Heart right ventricle (tissue), 16 donors: ENCODE measurements around the gene KCNJ16. TPM values are rescaled to one million over a fixed set of nuclear protein-coding genes. Genes with fewer than 3 reads are reported as not detected.

ENCODE experiments used
- ATAC-seq, 8 donors: fragments of 200-7000 bp; cut with Tn5 transposase; one replicate each; pipeline ENCODE4 v1.9.1; 2020; ENCODE audit warnings: mild to moderate bottlenecking in 8 of 8, moderate library complexity in 8 of 8, moderate number of reproducible peaks in 1 of 8
- DNase-seq, 2 donors: peaks; one replicate each; pipeline ENCODE4 v3.0.0-alpha.2; 2020
- H3K27ac ChIP-seq, 10 donors: fragments of 200-600 bp; sonication (generic) in 2 of 10; one replicate each; pipeline versions ENCODE4 v1.5.0 to v1.8.0; 2020 to 2022; ENCODE audit warnings: mild to moderate bottlenecking in 3 of 10
- H3K27me3 ChIP-seq, 7 donors: fragments of 200-600 bp; one replicate each; pipeline ENCODE4 v1.8.0; 2021 to 2022; ENCODE audit warnings: mild to moderate bottlenecking in 2 of 7
- H3K36me3 ChIP-seq, 9 donors: fragments of 200-600 bp; sonication (generic) in 1 of 9; one replicate each; pipeline versions ENCODE4 v1.5.0 to v1.8.0; 2020 to 2022; ENCODE audit warnings: mild to moderate bottlenecking in 2 of 9
- H3K4me1 ChIP-seq, 9 donors: fragments of 200-600 bp; sonication (generic) in 1 of 9; one replicate each; pipeline versions ENCODE4 v1.5.0 to v1.8.0; 2020 to 2022; ENCODE audit warnings: mild to moderate bottlenecking in 4 of 9
- H3K4me3 ChIP-seq, 10 donors: fragments of 200-600 bp; sonication (generic) in 2 of 10; one replicate each; pipeline versions ENCODE4 v1.5.0 to v1.8.0; 2020 to 2022; ENCODE audit warnings: mild to moderate bottlenecking in 7 of 10, moderate library complexity in 2 of 10
- H3K9me3 ChIP-seq, 11 donors: fragments of 200-600 bp in 10 of 11; sonication (generic) in 2 of 11; one replicate each; pipeline versions ENCODE4 v1.5.0 to v1.8.0; 2013 to 2022; ENCODE audit warnings: mild to moderate bottlenecking in 2 of 11, control low read depth in 1 of 11, moderate library complexity in 1 of 11
- CTCF ChIP-seq, 9 donors: fragments of 200-600 bp; sonication (generic) in 2 of 9; IDR thresholded peaks; one replicate each; pipeline versions ENCODE4 v1.5.0 to v1.8.0; 2021 to 2022; ENCODE audit warnings: antibody characterized with exemption in 9 of 9, mild to moderate bottlenecking in 5 of 9, moderate library complexity in 1 of 9
- WGBS, 2 donors: extraction: QIAGEN DNeasy Blood & Tissue Kit; methylation state at CpG; one replicate each; pipeline ENCODE4 v1.1.7; 2013; ENCODE audit warnings: inconsistent platforms in 1 of 2; 5-methylcytosine and 5-hydroxymethylcytosine counted together
- intact Hi-C, 10 donors: fragments of 100-400 bp; cut with DNase I; formaldehyde crosslinking; loops; one replicate each; pipeline versions ENCODE4 v1.11.1 to v1.14.2; 2022
- polyA plus RNA-seq, 2 donors: library from polyadenylated mRNA; stranded (reverse); fragments of 200-250 nt; gene quantifications; one replicate each; pipeline ENCODE4 v1.2.3, GENCODE V29; 2013
- total RNA-seq, 10 donors: library from RNA; stranded (reverse); fragmentation: NEBNext Ultra II Directional in 3 of 10; extraction: Animal tissue kit (Norgen Biotek cat#: 25700) in 3 of 10; gene quantifications; one replicate each; pipeline versions ENCODE4 v1.2.1 to v1.2.4, GENCODE V29; 2021 to 2023
- donor health status: Arrhythmogenic right ventricular cardiomyopathy.
- donor health status: ischemic (EF 13 %, LVEDD 7.1; RV severe dilation, severe dysfunction).
- donor health status: healthy with polysubstance abuse.
- donor health status: DM: no; HTN: yes; CAD: no.
- donor health status: DM: no; HTN: no; CAD: no.
- donor health status: ischemic (EF 25% LVEDD 6.9; RV normal size, moderate dysfunction).
- donor health status: ischemic (EF 25% LVEDD 5.7; RV mildly dilated, moderate dysfunction).
- donor health status: healthy.
- donor health status: DM: yes; HTN: yes; CAD: no.
- donor health status: Ischemic cardiomyopathy.
- donor health status: ischemic (EF 35%, LVEDD 5.7; RV mildly dilated, moderate dysfunction).
- donor health status: nonischemic (EF 11% LVEDD 7.7; RV severe dilation, severe dysfunction).
- donor health status: DM: yes; HTN: yes; CAD: no.
- donor health status: PGD.
- donor health status: ischemic (EF 29% LVEDD 5.4; RV normal size, mild dysfunction).
- donor health status: nonischemic (EF 23%, LVEDD 6.1; RV moderate dilation, normal function).

Gene KCNJ16
- total and polyA plus RNA-seq, 12 donors, result 0.09 to 0.24 (median 0.14) TPM; not detected in 8

GRCh38 chr17:70184770-70185169, 109.7 kb downstream of the KCNJ16 start:
- Histone ChIP-seq H3K36me3 (no peaks in the 10 kb centered on the region), H3K4me3 (no peak overlapping the region), H3K27ac (no peak overlapping the region), H3K4me1 (peaks cover 0 to 32% (median 9%) of the 10 kb centered on the region in 9 donors), H3K9me3 (peaks cover 0 to 3% (median 0%) of the 10 kb centered on the region in 11 donors), H3K27me3 (no peaks in the 10 kb centered on the region)
- no peak for TF ChIP-seq CTCF (IDR thresholded peaks at IDR 0.05)
- 54 to 58% methylated on average over 4 of the region's 4 CpGs for WGBS, 2 donors
- DNase-seq, result no peak
- ATAC-seq, result peak in 2 of 8 donors; percentile 35 to 51
- intact Hi-C loops, result loop anchor here in 1 of 10 donors (5.0 kb wide), 1 partner anchor 53 kb away; no protein-coding TSS in a partner anchor

Other genes starting within 250 kb of the KCNJ16 start
- 10 to 100 TPM; 16.7 to 76.0 (median 46.8) TPM for gene KCNJ2, start 94.3 kb downstream of the KCNJ16 start, total RNA-seq
- gene KCNJ2, start 94.3 kb downstream of the KCNJ16 start, polyA plus RNA-seq, result 10 to 100 TPM in 1 of 2 donors, 1 to 10 TPM in 1; 3.0 to 31.7 TPM